ENCODE measurements around the gene HS6ST1. TPM values are rescaled to one million over a fixed set of nuclear protein-coding genes. Genes with fewer than 3 reads are reported as not detected.

Gene HS6ST1
- total RNA-seq, 1 experiment from 2014 or later, result 20.3 TPM

- BruUV-seq (replicated peaks), result no TSS peak
- Mint-ChIP-seq H3K27ac (ENCODE audit: unreplicated experiment) (no peak overlapping the region), H3K9me3 (ENCODE audit: unreplicated experiment) (no peaks in the 10 kb centered on the region), H3K4me1 (ENCODE audit: low read depth, unreplicated experiment) (no peaks in the 10 kb centered on the region), H3K36me3 (ENCODE audit: insufficient read depth, unreplicated experiment) (no peaks in the 10 kb centered on the region), H3K4me3 (ENCODE audit: unreplicated experiment) (no peak overlapping the region), H3K27me3 (ENCODE audit: insufficient read depth, unreplicated experiment) (peaks cover 16% of the 10 kb centered on the region)
- ChIA-PET CTCF (no interaction called here), POLR2A (interaction anchor here (0.6 kb wide), 1 partner anchor 178 kb away, joined by 3 read pairs; no protein-coding TSS in a partner anchor)
- intact Hi-C loops (cut with micrococcal nuclease; ENCODE audit: unreplicated experiment), result no loop called here
- no peaks in the 10 kb centered on the region for H3K27me3 ChIP-seq (replicated peaks; ENCODE audit: control insufficient read depth, insufficient read depth, low read length)
- H3K36me3 ChIP-seq (ENCODE audit: control insufficient read depth, insufficient read depth, low read length), result no peaks in the 10 kb centered on the region
- no peaks in the 10 kb centered on the region for H3K4me1 ChIP-seq
- H3K4me3 ChIP-seq (ENCODE audit: low read depth, low read length), result no peak overlapping the region
- no peaks in the 10 kb centered on the region for H3K9me3 ChIP-seq
- no peak for DNase-seq
- TF ChIP-seq CTCF (IDR thresholded peaks at IDR 0.05; ENCODE audit: insufficient read depth in 1 of 2, low read depth in 1 of 2, low read length in 1 of 2, severe bottlenecking in 1 of 2, unreplicated experiment in 1 of 2), result no peak
Observed at GRCh38 chr2:128241896-128242295, 76.8 kb downstream of the HS6ST1 start.

- POLR2A ChIA-PET, result interaction anchor here (0.6 to 0.7 kb wide), 2 partner anchors 158 to 1037 kb away, joined by 3 read pairs; no protein-coding TSS in a partner anchor
Observed at GRCh38 chr2:128237911-128238697, 80.6 kb downstream of the HS6ST1 start.

More at GRCh38 chr2:128237911-128238697, 80.6 kb downstream of the HS6ST1 start:
- H3K36me3 Mint-ChIP-seq (ENCODE audit: insufficient read depth, unreplicated experiment), result no peaks in the 10 kb centered on the region
- peaks cover 6% of the 10 kb centered on the region for H3K27me3 Mint-ChIP-seq (ENCODE audit: insufficient read depth, unreplicated experiment)
- CTCF ChIA-PET, result interaction anchor here (0.7 kb wide), 1 partner anchor 1079 kb away, joined by 3 read pairs; no protein-coding TSS in a partner anchor
- Histone ChIP-seq H3K36me3 (ENCODE audit: control insufficient read depth, insufficient read depth, low read length) (no peaks in the 10 kb centered on the region), H3K4me1 (no peaks in the 10 kb centered on the region), H3K27me3 (replicated peaks; ENCODE audit: control insufficient read depth, insufficient read depth, low read length) (no peaks in the 10 kb centered on the region), H3K9me3 (no peaks in the 10 kb centered on the region), H3K4me3 (ENCODE audit: low read depth, low read length) (no peak overlapping the region)
- H3K4me3 Mint-ChIP-seq (ENCODE audit: unreplicated experiment), result no peak overlapping the region
- H3K27ac Mint-ChIP-seq (ENCODE audit: unreplicated experiment), result no peak overlapping the region
- no peak for DNase-seq
- TF ChIP-seq CTCF (IDR thresholded peaks at IDR 0.05; ENCODE audit: insufficient read depth in 1 of 2, low read depth in 1 of 2, low read length in 1 of 2, severe bottlenecking in 1 of 2, unreplicated experiment in 1 of 2), result no peak
- intact Hi-C loops (cut with micrococcal nuclease; ENCODE audit: unreplicated experiment), result loop anchor here (10.0 kb wide), 1 partner anchor 143 kb away; the partner anchor contains the start of gene UGGT1
- H3K9me3 Mint-ChIP-seq (ENCODE audit: unreplicated experiment), result no peaks in the 10 kb centered on the region
- no TSS peak for BruUV-seq (replicated peaks)
- no peaks in the 10 kb centered on the region for H3K4me1 Mint-ChIP-seq (ENCODE audit: low read depth, unreplicated experiment)

Data from Caco-2 (cell line).